Glomerular visceral epithelial cell (primary cell): ENCODE measurements around the gene PLEKHO1.

Experiments used
- DNase-seq: peaks from one replicate; pipeline ENCODE4 v3.0.0-alpha.2; 2016; ENCODE audit errors: extremely low spot score

The PLEKHO1 gene

DNA sequence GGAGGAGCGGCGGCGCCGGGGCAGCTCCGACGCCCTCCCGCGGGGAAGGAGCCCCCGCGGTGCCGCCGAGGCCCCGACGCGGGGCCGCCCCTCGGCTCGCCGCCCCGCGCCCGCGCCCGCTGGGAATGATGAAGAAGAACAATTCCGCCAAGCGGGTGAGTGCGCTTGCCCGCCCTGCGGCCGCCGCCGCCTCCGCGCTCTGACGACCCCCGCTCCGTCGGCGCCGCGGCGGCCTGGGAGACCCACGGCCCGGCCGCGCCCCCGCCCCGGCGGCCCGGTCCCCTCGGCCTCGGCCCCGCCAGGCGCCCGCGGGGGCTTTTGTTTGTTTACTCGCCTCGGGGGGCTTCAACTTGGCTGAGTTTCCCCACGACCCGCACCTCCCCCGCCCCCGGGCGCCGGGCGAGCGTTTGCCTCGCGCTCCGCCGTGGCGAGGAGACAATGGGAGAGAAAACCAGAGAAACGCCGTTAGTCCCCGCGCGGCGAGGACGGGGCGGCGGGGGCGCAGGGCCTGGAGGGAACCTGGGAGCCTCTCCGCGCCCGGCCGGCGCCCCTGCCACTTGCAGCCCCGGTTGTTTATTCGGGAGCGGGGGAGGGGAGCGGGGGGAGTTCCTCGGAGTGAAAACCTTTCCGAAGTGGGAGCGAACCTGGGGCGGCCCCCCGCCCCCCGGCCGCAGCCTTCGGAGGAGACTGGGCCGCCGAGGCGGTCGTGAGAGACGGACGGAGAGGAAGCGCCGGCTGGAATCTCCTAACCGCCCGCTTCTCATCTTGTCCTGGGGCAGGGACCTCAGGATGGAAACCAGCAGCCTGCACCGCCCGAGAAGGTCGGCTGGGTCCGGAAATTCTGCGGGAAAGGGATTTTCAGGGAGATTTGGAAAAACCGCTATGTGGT, 661 bp downstream of the PLEKHO1 start:
- DNase-seq, result peak; percentile 21

DNA sequence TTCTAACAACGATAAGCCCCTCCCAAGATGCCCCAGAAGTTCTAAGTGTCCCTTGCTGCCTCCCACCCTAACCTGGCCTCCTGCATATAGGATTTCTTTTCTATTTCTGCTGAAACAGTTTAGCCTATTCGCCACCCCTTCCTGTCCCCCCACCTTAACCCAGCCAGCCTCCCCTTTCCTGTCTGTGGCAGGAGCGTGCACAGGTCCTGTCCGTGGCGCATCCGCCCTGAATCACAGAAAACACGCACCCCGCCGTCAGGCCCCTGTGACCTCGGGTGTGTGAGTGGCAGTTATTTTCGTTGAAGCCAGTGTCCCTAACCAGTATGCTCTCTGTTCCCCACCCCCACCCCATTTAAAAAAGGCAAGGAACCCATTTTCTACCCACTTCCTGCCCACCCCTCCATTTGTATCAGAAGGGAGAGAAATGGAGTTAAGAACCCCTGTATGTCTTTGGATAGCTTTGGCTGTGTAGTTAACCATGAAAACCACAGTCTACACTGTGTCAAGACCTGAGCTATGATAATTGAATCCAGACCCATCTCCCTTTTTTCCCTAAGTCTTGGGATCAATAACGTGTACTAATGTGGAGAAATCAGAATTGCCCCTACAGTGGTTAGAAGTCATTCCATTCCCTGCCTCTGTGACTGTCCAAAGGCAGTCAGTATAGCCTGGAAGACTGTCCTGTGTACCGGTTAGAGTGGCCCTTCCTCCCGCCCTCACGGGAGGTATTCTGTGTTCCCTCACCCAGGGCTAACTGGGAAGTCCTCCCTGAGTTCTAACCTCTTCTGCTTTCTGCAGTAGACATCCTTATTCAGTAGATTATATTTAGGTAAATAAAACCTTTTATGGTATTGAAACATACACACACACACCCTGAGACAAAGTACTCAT, 1.8 kb downstream of the PLEKHO1 start:
- no peak for DNase-seq

DNA sequence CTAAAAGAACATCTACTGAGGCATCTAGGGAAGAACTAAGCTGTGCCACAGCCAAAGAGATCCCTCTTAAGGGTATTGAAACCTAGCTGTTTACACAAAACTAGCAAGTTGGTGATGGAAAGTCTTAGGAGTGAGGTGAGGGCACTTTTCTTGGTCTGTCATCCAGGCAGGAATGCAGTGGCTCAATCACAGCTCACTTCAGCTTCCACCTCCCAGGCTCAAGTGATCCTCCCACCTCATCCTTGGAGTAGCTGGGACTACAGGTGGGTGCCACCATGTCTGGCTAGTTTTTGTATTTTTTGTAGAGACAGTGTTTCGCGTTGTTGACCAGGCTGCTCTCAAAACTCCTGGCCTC, 2.4 kb downstream of the PLEKHO1 start:
- no peak for DNase-seq

DNA sequence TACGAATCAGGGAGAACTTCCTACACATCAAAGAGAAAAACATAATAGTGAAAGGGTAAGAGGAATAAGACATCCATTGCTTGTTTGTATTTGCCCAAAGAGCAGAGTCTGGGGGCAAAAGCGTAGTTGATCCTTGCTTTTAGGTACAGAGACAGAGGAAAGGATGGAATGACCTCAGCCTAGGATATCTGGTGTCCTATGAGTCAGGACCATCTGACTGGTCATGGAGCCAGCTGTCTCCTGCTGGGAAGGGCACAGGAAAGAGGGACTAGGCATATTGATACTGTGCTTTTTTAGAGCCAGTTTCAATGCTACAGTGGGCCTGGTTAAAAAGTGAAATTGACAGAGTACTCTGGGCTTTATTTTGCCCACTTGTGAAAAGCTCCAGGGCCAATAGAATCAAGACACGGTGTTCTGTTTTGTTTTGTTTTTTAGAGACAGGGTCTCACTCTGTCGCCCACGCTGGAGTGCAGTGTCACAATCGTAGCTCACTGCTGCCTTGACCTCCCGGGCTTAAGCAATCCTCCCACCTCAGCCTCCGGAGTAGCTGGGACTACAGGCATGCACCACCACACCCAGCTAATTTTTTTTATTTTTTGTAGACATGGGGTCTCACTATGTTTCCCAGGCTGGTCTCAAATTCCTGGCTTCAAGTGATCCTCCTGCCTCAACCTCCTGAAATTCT, 3.2 kb downstream of the PLEKHO1 start:
- peak; percentile 46 for DNase-seq

DNA sequence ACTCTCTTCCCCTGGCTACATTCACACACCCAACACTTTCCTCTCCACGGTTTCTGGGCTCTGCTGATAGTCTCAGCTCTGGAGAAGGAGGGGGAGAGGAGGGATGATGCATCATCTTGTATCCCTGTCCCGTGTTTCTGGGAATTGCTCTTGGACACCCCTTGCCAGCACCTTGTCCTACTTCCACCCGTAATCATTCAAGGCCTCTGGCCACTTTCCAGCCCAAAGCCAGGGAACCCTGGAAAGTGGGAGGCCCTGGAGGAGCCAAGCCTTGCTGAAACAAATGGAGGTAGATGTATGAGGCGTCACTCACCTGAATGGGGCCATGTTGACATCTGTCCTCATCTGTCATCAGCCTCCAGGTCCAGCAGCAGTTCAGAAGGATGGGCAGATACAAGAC, 4.4 kb downstream of the PLEKHO1 start:
- DNase-seq, result no peak

DNA sequence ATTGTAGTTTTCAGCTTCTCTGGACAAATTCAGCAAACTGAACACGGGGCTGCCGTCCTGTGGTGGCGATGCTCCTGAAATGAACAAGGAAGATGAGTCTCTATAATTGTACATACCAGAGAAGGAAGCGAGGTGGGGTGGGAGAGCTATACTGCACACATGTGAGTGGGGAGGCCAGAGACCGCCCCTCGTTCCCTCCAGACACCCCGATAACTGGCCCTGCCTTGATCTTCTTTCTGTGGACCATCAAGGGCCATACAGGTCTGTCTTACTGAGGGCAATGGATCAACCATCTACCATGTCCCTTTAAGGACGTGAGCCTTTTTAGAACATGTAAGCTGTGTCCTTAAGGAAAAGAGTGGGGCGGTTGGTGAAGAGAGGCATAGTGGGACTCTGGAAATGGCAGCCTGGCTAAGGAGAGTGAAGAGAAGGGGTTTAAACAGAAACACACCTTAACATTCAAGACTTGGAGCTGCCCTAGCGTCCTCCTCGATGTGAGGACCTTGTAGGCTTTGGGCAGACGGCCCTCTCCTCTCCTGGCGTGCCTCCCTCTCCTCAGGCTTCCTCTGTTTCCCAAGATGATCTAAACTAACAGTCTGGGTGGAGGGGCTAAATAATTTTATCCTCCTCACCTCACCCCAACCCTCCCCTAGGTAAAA, 5.8 kb downstream of the PLEKHO1 start:
- DNase-seq, result no peak

DNA sequence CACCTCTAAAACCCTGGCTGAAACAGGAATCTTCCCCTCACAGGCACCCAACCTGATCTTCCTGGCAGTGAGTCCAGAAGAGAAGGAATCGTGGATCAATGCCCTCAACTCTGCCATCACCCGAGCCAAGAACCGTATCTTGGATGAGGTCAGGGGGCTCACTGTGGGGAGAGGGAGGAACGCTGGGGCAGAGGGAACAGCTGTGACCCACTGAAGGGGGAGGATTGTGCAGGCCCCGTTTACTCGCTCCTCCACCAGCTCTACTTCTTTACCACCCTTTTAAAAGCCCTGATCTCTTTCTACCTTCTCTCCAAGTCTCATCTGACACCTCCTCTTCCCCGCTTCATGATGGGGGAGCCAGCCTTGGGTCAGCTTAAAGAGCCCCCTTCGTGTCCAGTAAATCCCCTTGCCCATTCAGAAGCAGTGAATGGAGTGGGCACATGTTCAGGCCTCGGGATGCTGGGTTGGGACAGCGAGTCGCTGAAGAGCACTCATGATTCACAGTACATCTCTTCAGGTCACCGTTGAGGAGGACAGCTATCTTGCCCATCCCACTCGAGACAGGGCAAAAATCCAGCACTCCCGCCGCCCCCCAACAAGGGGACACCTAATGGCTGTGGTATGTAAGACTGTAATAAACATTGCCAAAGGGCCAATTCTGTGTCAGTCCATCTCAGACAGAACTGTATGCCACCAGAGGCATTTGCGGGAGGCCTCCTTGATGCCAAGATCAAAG, 7.3 kb downstream of the PLEKHO1 start:
- no peak for DNase-seq

DNA sequence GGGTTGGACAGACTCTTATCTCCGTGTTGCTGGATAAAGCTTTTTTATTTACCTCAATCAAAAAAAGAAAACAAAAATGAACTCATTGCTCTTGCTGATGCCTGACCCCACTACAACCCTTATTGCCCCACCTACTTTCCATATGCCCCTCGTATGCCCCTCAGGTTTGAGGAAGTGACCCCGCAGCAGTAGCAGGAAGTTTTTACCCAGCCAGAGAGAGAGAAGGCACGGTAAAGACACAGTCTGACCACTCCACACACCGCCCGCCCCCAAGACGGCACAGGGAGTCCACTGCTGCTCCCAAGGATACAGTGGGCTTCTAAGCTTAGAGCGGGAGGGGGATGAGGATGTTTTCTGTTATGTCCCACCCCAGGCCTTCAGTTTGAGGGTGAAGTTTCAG, 9.8 kb downstream of the PLEKHO1 start:
- no peak for DNase-seq

DNA sequence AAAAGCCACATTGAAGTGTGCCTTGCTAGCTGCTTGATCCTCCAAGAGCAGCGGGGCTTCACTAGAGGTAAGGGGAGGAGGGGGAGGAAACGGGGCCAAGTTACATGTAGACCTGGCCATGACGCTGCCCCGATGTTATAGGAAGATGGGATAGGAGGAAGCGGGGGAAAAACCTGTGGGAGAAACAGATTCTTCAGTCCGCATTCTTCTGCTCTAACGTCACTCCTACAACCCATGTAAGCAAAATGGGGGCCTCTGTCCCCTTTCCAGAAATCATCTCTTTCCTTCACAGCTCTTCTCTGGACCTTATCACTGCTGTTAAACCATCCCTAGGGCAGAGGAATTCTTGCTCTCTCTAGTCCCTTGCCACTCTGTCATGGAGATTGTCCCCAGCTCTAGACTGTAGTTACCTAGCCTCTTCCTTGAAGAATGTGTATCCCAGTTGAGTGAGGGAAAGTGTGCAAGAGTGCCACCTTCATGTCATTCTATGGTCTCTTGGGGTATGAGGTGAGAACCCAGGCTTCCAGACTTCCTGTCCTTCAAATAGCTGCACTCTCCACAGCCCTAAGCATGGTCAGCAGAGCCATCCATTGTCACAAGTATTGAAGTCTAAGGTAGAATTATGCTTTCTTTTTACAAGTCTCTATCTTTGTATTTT, 11.4 kb downstream of the PLEKHO1 start:
- no peak for DNase-seq

DNA sequence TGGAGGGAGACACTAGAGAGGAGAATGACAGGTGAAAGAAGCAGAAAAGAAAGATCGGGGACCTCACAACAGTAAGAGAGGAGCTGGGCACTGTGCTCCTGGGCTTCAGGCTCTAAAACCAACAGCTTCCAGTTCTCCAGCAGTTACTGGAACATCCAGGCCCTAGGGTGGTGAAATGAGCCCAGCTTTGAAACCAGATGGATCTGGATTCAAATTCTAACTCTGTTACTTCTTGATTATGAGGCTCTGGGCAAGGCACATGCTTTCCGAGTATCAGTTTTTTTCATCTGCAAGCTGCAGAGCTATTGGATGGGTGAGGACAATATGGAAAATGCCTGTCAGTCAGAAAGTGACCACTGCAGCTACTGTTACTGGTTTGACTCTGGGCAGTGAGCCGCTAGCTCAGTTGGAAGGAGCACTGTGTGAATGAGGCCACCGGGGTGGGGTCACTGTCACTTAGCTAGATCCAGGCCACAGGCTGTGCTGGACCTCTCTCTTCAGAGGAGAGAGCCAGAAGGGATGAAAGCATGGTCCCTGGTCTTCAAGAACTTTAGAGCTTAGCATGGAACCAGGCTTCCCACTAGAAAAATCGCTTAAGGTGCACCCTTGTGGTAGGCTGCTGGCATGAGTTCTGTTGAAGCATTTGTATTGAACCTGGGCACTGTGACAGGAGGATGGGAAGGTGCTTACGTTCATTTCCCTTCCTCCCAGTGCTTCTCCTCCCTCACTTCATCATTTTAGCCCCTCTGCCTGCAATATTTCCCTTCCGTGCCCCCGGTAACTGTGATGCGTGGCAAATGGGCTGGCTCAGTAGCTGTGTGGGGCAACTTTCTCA, 12.2 kb downstream of the PLEKHO1 start:
- DNase-seq, result peak; percentile 35

DNA sequence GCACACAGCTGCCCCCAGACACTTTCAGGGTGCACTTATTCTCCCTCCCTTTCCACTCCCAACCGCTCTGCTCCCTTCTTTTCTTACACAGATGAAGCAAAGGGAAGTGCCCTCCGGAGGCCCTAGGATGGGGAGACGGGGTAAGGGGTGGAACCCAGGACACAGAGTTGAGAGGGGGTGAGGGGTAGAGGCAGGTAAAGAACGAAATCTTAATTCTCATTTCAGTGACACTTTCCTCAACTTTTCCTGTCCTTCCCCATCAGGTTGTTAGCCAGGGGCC, 12.8 kb downstream of the PLEKHO1 start:
- DNase-seq, result no peak

DNA sequence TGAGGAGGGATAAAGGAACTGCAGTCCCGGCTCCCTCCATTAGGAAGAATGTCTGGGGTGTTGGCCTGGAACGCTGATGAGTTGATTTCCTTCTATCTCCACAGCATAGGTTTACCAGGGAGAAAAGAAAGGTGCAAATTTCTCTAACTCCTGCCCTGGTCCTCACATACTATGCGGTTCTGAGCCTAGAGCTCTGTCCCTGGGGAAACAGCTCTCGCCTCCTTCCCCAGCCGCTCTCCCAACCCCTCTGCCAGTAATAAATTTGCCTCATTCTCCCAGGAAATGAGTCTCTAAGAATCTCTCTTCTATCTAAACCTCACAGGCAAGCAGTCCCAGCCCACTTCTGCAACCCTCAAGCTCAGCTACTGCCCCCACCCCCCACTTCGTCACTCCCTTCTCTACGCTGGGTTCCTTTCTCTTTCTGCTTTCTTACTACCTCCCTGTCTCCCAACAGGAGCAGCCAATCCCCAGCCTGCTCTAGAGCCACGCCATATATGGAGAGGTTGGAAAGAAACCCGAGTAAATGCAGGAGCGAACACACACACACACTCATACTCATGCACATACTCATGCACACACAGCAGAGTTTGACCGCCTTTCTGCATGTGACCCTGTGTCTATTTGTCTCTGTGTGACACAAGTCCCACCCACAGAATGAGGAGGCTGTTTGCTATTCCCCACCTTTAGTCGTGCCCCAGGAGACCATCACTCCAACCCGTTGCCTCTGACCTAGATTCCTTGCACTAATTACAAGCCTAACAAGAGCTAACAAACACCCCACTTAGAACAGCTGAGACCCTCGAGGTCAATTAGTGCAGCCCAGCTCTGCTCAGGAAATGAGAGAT, 13.4 kb downstream of the PLEKHO1 start:
- peak; percentile 98 for DNase-seq

DNA sequence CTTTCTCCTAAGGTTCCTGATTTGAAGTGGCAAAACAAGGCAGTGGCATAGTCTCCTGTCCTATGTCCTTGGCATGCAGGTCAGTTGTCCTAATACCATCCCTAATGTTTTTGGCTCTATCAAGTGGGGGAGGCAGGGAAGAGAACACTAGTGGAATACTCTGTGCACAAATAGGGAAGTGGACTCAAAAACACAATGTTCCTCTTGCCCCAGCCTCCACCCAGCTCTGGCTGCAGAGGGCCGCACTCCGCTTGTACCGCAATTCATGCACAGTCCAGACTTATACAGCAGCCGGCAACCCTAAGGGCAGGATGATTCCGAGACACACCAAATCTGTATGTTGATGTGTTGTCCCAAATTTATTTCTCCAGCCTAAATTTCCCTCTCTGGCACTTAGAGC, 14.5 kb downstream of the PLEKHO1 start:
- DNase-seq, result no peak

DNA sequence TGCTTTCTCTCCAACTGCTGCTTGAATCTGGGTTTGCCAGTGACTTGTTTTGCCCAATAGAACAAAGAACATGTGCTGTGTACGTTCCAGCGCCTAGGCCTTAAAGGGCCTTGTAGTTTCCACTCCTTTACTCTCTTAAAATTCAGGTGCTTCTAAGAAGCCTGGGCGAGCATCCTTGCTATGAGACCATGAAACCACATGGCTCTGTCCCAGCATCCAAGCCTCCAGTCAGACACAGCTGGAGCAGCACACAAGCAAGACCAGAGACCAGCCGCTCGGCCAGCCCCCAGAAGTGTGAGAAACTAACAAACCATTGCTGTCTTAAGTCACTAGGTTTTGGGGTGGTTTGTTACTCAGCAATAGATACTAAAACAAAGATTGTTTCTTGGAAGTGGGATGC, 15.1 kb downstream of the PLEKHO1 start:
- no peak for DNase-seq

DNA sequence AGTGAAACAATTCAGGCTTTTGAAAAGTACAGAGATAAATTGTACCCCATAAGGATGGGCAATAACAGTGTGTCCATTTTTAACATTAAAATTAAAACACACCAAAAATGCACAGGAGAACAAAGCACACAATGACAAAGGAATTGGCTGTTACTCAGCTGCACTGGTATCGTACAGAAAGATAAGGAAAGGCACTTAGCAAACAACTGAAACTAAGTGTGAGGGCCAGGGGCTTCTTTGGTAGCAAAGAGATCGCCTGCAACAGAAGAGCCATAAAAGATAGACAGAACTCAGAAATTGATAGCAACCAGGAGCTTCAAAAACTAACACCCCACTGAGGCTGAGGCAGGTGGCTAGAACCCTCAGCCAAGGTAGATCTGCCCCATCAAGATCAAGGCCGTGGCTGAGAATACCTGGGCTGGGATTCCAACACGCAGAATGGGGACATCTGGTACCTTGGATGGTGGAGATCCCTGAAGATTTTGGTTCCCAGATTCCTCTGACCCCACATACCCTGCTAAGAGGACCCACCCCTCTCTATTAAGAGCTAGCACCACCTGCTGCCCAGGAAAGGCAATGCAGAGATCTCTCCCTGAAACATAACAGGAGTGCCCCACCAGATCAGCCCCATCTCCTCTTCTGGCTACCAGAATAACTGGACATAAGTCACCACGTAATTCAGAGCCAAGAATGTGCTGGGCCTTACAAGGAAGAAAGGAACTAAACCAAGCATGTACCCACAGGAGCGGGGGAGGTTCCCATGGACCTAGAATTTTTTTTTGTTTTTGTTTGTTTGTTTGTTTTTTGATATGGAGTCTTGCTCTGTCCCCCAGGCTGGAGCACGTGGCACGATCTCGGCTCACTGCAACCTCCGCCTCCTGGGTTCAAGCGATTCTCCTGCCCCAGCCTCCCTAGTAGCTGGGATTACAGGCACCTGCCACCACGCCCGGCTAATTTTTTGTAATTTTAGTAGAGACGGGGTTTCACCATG, 16.2 kb downstream of the PLEKHO1 start:
- DNase-seq, result peak; percentile 46

DNA sequence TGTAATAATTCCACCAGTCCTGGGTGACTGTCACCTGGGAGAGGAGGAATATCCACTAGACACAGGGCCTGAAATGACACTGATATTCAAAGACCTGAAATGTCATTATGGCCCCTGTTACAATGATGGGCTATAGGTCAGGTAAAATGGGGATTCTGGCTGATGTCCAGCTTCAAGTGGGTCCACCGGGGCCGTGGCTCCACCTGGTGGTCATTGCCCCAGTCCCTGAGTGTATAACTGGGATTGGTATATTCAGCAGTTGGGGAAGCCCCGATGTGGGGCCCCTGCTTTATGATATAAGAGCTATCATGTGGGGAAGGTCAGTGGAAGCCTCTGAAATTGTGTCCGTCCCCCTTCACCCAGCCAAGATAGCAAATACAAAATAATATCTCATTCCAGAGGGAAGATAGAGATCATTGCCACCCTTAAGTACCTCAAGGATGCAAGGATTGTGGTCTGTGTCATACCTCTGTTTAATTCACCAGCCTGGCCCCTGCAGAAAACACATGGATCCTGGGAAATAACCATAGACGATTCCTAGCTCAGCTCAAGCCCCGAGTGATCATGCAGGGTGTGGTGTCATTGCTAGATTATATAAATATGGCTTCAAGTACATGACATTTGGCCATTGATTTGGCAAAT, 19.4 kb downstream of the PLEKHO1 start:
- peak; percentile 67 for DNase-seq

DNA sequence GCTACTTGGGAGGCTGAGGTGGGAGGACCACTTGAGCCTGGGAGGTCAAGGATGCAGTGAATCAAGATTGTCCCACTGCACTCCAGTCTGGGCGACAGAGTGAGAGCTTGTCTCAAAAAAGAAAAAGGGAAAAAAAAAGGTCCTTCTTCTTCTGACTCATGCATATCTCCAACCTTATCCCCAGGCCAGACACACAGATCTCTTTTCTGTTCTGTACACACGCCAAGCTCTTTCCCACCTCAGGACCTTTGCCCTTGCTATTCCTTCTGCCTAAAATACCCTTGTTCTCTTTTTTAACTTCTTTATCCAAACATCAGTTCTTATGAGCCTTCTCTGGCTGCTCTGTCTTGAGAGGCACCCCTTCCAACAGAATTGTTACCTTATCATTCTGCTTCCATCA, 22.1 kb downstream of the PLEKHO1 start:
- no peak for DNase-seq
